Chondrocyte (in vitro differentiated cells): ENCODE data around the gene C1orf50. TPM values are rescaled to one million over a fixed set of nuclear protein-coding genes. Genes with fewer than 3 reads are reported as not detected.

Experiments
- DNase-seq: peaks from one replicate; pipeline ENCODE4 v3.0.0; 2021; ENCODE audit warnings: mixed read lengths, low spot score
- H3K27ac Mint-ChIP-seq: one replicate; pipeline ENCODE4 v1.8.0; 2021; ENCODE audit warnings: mild to moderate bottlenecking, moderate library complexity, mixed read lengths; ENCODE audit not compliant: unreplicated experiment
- H3K27me3 Mint-ChIP-seq: 2 replicates; pipeline ENCODE4 v1.8.0; 2021; ENCODE audit warnings: low read depth, mixed read lengths
- H3K36me3 Mint-ChIP-seq: 2 replicates; pipeline ENCODE4 v1.8.0; 2021; ENCODE audit warnings: low read depth, mixed read lengths
- H3K4me1 Mint-ChIP-seq: 2 replicates; pipeline ENCODE4 v1.8.0; 2021; ENCODE audit warnings: low read depth, mild to moderate bottlenecking, mixed read lengths
- H3K4me3 Mint-ChIP-seq: one replicate; pipeline ENCODE4 v1.8.0; 2021; ENCODE audit warnings: mild to moderate bottlenecking, moderate library complexity, mixed read lengths; ENCODE audit not compliant: unreplicated experiment
- H3K9me3 Mint-ChIP-seq: 2 replicates; pipeline ENCODE4 v1.8.0; 2021; ENCODE audit warnings: low read depth, mixed read lengths
- CTCF ChIP-seq: fragments of 200-600 bp; sonication (generic); IDR thresholded peaks from 2 replicates; pipeline ENCODE4 v1.5.0; 2021; ENCODE audit warnings: antibody characterized with exemption, mild to moderate bottlenecking, moderate library complexity
- total RNA-seq: library from RNA; stranded (reverse); gene quantifications from 3 replicates; pipeline ENCODE4 v1.2.1, GENCODE V29; 2021

C1orf50 gene
- total RNA-seq, 1 donor from 2014 or later = 6.7 TPM

- peak; percentile 35 for TF ChIP-seq CTCF
Observed at GRCh38 chr1:42737257-42737656, 29.8 kb upstream of the C1orf50 start.

GRCh38 chr1:42737986-42738677 lies 28.9 kb upstream of the C1orf50 start:
- no peaks in the 10 kb centered on the region for H3K36me3 Mint-ChIP-seq
- TF ChIP-seq CTCF = no peak
- DNase-seq = no peak
- H3K27me3 Mint-ChIP-seq = no peaks in the 10 kb centered on the region
- H3K4me3 Mint-ChIP-seq = no peak overlapping the region
- H3K4me1 Mint-ChIP-seq = peaks cover 9% of the 10 kb centered on the region
- no peak overlapping the region for H3K27ac Mint-ChIP-seq
- no peaks in the 10 kb centered on the region for H3K9me3 Mint-ChIP-seq

More at GRCh38 chr1:42737257-42737656, 29.8 kb upstream of the C1orf50 start:
- H3K36me3 Mint-ChIP-seq = no peaks in the 10 kb centered on the region
- H3K4me3 Mint-ChIP-seq = no peak overlapping the region
- DNase-seq = no peak
- H3K27ac Mint-ChIP-seq = no peak overlapping the region
- no peaks in the 10 kb centered on the region for H3K27me3 Mint-ChIP-seq
- H3K9me3 Mint-ChIP-seq = no peaks in the 10 kb centered on the region
- H3K4me1 Mint-ChIP-seq = peaks cover 6% of the 10 kb centered on the region

- no peaks in the 10 kb centered on the region for H3K36me3 Mint-ChIP-seq
- H3K4me1 Mint-ChIP-seq = peaks cover 15% of the 10 kb centered on the region
- H3K9me3 Mint-ChIP-seq = no peaks in the 10 kb centered on the region
- H3K27me3 Mint-ChIP-seq = no peaks in the 10 kb centered on the region
- DNase-seq = no peak
- no peak overlapping the region for H3K27ac Mint-ChIP-seq
- no peak for TF ChIP-seq CTCF
- H3K4me3 Mint-ChIP-seq = no peak overlapping the region
Observed at GRCh38 chr1:42738678-42739226, 28.3 kb upstream of the C1orf50 start.

GRCh38 chr1:42739753-42740700 lies 27.0 kb upstream of the C1orf50 start, which contains the start of gene CLDN19:
Gene CLDN19 (minus strand): TSS chr1:42740236. CDS start chr1:42740063, 173 bp downstream.
- no peak within 1 kb of the TSS for H3K4me3 Mint-ChIP-seq

More at GRCh38 chr1:42739753-42740700, 27.0 kb upstream of the C1orf50 start, which contains the start of gene CLDN19:
- Mint-ChIP-seq H3K27ac (no peak within 1 kb of the TSS), H3K36me3 (no peaks in the 10 kb centered on the region), H3K4me1 (peaks cover 16% of the 10 kb centered on the region), H3K27me3 (no peaks in the 10 kb centered on the region), H3K9me3 (no peaks in the 10 kb centered on the region)
- no peak for DNase-seq
- no peak for TF ChIP-seq CTCF
